GM21526 (cell line): ENCODE results near the gene DBX2.
"Not testable (repeated sequence)": the region's sequence is repeated elsewhere in the genome, so short reads cannot be mapped to it uniquely, and the experiment has no call there.

Source experiments
- ATAC-seq: cut with Tn5 transposase; IDR thresholded peaks from one replicate; pipeline ENCODE4 v1.9.1; 2021; ENCODE audit warnings: moderate library complexity; ENCODE audit not compliant: unreplicated experiment, low FRiP score

DBX2 gene

GRCh38 chr12:45050751-45051571 is at the start of gene DBX2:
Gene DBX2, minus strand, starts transcription at chr12:45051099. Its CDS starts 172 bp downstream, at chr12:45050927.
- ATAC-seq, result no peak

DNA sequence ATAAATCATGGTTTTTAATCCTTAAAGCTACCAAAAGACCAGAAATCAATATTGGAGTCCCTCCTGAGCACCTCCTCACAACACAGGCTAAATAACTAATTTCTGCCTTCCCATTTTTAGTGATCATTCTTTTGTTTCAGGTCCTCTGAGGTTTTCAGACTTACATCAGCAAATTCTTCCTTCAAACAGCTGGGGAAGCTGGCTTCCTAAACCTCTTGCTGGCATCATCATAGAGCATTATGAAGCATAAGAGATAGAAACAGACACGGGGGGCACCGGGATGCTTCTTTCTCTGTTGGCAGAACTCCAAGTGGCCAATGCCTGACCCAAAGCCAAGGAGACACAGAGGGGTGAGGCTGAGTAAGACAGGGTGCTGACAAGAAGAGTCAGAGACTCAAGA is 47.9 kb upstream of the DBX2 start:
- no peak for ATAC-seq

DNA sequence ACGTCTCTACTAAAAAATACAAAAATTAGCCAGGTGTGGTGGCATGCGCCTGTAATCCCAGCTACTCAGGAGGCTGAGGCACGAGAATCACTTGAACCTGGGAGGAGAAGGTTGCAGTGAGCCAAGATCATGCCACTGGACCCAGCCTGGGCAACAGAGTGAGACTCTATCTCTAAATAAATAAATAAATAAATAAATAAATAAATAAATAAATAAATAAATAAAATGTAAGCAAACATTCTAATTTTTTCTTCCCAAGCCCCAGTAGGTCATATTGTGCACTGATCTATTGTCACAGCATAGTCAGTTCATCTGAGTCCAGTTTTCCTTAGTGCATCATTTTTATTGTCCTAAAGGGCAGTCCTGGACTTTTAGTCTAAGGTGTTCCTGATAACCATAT is 44.5 kb upstream of the DBX2 start:
- not testable (repeated sequence) for ATAC-seq

DNA sequence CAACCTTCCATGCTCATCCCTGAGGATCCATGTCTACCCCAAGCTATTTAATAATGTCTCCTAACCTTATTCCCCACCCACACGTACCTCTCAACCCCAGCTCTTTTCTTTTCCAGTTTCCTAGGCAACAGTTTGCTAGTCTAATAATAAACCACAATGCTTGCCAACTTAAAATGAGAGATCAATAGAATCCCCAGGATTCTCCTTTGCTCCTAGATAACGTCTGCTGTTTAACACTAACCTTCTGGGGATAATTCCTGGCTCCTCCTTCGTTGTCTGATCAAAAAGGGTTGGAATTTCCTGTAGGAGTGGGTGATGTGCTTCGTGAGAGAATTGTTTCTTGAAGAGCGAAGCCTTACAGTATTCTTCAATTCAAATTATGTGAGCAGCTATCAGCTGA is 42.2 kb upstream of the DBX2 start:
- ATAC-seq, result no peak

DNA sequence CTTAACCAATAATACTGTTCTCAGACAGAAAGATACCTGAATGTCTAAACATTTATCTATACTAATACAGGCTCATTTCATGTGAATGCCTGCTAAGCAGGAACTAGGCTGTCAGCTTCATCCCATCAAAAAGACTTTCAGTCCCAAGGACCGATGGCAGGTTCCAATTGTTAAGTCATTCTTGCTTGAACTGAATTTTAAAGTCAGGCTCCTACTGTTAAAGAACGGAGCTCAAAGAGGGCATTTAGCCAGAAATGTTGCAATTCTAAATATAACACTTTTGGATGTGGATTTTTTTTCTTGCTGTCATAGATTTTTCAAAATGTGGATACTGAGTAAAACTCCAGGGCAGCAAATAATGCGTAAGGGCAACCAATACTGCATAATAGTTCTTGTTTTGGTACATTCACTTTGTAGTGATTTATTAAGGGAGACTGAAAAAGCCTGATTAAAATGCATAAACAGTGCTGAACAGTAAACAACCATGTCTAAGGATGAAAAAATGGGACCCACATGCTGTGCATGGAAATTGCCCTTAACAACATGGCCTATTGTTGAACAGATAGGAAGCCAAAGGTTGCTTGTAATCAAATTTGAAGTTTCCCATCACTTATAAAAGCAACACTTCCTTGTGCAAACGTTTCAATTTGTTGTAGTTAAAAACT is 38.6 kb upstream of the DBX2 start:
- ATAC-seq, result no peak

DNA sequence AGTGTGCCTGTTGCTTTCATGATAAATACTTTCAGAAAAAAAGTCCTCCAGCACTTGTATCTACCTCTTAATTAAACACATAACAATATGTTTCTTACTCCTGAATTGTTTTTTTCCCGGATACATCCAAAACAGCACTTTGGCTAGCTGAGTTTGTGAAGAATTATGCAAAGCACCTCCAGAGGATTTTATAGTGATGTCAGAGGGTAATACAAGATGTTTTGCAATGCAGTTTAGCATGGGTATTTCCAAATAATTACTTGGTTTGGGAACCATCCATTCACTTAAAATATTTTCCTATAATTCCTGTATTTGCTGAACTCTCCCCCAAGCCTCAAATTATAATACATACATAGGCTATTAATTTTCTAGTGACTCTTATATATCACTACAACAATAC is 37.7 kb upstream of the DBX2 start:
- no peak for ATAC-seq

- ATAC-seq, result not testable (repeated sequence)
These were observed 33.3 kb upstream of the DBX2 start for GRCh38 chr12:45084248-45084647.

- ATAC-seq, result no peak
These were observed 26.4 kb upstream of the DBX2 start for GRCh38 chr12:45077251-45077650.

- no peak for ATAC-seq
These were observed 25.6 kb upstream of the DBX2 start for GRCh38 chr12:45076417-45077026.

DNA sequence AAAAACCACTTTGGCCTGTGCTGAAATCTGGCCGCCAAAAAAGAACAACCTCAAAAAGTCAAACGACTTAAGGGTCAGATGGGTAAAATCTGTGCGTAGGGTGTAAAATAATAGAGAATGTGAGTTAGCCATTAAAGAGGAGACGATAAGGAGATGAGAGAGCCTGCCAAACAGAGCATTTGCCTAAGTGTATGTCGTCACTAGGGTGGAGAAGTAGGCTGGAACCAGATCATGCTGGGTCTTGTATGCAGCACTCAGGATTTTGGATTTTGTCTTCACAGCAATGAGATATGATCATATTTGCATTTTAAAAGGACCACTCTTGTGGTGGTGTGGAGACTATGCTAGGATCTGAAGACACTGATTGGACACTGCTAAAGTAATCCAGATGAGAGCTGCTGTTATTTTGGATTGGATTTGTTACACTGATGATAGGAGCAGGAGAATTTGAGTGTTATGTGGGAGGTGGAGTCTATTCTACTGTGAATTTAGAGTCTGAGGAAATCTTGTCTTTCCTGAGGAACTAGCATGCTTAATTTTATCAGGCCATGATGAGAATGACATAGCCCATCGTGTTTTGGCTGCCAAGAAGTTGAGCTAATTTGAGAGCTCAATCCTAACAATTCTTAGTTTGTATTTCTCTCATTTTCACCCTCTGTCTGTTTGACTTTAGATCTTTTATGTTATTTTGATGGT is 24.8 kb upstream of the DBX2 start:
- no peak for ATAC-seq

DNA sequence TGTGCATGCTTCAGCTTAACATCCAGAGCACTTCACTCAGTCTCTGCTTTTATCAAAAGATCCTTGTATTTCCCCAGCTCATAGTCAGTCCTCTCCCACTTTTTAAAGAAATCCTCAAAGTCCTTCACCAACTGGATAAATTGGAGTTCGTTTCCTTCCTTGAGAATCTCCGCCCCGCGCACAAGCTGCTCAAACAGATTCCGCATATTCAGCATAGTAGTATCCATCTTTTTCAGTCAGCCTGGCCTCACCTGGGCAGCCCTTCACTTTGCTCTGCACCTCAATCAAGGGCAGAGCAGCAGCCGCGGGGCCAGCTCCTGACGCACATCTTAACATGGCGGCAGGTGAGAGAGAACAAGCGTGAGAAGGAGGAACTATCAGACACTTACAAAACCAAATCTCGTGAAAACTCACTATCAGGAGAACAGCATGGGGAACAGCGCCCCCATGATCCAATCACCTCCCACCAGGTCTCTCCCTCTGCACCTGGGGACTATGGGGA is 14.3 kb upstream of the DBX2 start:
- no peak for ATAC-seq

DNA sequence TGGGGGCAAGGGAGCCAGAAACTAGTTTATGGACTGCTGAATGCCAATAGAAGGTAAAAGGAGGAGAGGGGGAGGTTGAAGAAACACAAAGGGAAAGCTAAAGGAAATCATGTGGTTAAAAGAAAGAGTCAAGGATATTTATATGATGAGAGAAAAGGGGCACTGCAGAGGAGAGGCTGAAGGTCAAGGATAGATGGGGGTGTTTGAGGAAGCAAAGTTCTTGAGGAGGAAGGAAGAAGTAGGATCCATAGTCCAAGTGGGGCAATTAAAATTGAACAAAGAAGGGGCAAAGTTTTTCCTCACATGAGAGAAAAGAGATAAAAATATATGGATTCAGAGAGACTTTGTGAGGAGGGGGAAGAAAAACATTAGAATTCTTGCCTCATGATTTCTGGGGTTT is 10.1 kb upstream of the DBX2 start:
- no peak for ATAC-seq

DNA sequence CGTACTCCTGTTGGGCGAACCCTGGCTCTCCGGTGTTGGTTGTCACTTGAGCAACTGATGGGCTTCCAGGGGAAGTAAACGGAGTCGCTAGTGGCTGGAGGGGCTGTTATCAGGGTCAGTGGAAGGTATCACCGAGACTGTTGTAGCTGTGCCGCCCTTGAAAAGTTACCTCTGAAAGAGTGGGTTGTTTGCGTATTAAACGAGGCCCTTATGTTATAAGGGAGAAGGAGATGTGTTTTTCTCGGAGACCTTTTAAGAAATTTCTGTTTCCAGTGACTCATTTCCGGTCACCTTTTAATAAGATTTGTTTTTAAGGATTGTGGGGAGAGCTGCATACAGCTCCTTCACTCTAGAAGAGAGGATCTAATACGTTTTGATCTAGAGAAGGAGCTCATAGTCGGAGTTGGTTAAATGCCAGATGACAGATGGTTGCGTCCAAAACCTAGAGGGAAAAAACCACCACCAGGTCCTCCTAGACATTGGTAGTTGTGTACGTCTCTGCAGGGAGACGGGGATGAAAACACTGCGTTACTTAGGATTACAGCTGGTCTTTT is 750 bp upstream of the DBX2 start:
- ATAC-seq, result no peak

DNA sequence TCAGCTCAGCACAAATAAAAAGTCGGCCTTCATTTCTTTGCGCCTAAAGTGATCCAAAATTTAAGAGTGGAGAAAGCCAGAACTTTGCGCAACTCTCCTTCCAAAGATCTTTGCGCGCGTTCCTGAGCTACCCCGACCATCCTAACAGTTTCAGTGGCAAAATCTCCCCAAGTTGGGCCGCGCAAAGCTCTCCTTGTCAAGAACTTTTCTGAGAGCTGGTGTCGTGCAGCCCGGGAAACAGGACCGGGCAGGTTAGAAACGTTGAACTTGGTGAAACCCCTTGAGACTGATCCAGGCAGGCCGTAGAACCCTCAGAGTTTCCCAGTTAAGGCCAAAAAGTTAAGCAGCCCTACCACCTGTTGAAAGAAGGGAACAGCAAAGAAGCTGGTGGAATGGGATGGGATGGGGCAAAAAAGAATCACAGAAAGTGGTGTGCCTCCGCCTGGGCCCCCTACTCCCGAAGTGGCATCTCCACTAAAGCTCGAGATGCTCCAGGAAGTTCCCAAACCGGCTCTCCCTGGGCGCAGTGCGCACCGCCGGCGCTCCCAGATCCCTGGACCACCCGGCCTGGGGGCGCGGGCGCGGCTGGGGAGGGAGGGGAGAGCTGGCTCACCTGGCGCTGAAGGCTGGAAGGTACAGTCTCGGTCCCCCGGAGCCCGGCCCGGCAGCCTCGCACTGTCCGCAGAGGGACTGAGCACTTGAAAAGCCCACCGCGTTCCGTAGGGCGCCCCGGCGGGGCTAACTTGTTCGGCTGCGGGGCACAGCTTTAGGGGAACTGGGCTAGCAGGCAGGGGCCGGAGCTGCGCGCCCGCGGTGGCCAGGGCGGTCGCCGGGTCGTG is 768 bp downstream of the DBX2 start:
- no peak for ATAC-seq

DNA sequence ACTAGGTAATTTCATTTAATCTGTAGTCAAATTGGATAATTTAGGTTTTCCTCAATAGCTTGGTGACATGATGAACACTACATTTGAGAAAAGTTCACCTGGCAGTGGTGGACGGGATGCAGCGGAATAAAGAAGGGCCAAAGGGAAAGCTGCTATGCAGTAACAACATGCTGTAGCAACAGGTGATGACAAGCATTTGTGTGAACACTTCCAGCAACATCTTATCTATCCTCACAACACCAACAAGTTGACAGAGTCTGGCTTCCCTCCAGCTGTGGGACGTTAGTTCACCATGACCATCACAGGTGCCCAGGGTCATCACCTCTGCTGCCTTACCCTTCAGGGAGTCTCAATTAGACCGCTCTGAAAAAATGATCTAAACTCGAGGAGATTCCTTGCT is 8.3 kb downstream of the DBX2 start:
- no peak for ATAC-seq

DNA sequence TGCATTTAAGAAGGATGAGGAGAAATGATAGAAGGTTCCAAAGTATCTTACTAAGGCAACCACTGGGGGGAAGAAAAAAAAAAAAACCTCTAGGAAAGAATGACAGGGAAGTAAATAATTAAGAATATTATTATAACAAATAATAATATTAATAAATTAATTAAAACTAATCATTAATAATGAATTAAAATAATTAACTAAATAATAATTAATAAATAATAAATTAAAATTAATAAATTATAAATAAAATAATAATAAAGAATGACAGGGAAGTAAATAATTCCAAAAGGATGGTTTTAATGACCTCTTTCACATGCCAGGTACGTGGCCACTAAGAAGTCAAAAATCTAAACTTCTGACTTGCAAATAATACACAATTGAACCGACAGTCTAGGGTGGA is 9.9 kb downstream of the DBX2 start:
- no peak for ATAC-seq

GRCh38 chr12:45039757-45040156 is 11.1 kb downstream of the DBX2 start:
- no peak for ATAC-seq

DNA sequence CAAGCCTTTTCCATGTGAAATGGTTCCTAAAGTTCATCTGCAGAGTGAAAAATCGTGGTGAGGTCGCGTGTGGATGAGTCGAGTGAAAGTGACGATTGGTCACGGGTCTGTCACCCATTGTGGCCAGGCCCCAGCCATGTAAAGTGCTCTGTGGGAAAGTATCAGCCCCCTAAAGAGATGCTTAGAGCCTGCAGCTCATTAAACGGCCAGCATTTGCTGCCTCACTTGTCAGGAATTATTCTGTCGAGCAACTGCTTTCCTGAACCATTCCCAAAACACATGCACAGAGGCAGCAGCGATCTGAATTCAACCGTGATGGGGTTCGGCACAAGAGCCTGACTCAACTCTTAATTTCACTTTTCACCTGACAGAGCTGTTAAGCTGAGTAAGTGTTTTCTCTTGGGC is 16.0 kb downstream of the DBX2 start:
- ATAC-seq, result no peak

- no peak for ATAC-seq
These were observed 33.0 kb downstream of the DBX2 start for GRCh38 chr12:45017916-45018315.

DNA sequence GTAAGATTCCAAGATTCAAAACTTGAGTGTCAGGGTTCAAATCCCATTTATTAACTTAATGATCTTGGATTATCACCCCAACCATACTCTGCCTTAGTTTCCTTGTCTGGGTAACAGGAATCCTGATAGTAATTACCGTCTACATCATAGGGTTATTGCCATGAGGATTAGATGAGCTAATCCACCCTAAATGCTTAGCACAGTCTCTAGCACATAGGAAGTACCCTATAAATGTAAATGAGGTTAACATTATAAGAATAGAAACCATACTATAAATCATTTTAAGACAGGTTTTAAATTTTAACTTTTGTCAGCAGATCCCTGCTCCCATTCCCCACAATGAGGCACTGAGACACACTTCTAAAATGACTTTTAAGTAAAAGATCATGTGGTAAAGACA is 36.5 kb downstream of the DBX2 start:
- ATAC-seq, result no peak
